Measurements from ENCODE around the gene CLCNKB. TPM values are rescaled to one million over a fixed set of nuclear protein-coding genes. Genes with fewer than 3 reads are reported as not detected.
"Not testable (repeated sequence)": the region's sequence is repeated elsewhere in the genome, so short reads cannot be mapped to it uniquely, and the experiment has no call there.

The CLCNKB gene
- total RNA-seq, 1 donor from 2014 or later: 0.59 TPM

DNA sequence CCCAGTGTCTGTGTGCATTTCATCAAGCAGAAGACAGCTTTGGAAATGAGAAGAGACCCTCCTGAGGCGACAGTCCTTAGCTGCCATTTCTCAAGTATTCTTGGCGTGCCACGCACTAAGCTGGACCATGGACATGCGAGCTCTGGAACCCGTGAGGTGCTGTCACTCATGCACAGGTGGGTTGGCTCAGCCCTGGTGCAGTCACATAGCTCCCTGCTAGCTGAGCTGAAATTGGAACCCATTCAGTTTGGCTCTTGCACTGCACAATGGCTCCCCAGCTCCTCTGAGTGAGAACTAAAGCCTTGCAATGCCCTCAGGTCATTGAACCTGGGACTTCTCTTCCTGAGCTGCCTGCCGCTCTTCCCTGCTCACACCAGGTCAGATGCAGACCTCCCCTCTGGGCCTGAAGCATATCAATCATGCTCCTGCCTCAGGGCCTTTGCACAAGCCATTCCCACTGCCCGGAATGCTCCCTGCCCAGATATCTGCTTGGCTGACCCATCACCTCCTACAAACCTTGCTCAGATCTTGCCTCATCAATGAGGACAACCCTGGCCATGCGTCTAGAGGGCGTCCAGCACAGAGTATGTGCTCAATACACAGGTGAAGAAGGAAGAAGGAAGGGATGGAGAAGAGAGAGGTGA lies 45.8 kb upstream of the CLCNKB start:
- Mint-ChIP-seq H3K27ac (ENCODE audit: unreplicated experiment) (peak overlapping the region; percentile 37), H3K36me3 (ENCODE audit: low read depth, unreplicated experiment) (peaks cover 3% of the 10 kb centered on the region), H3K9me3 (ENCODE audit: unreplicated experiment) (no peaks in the 10 kb centered on the region), H3K4me3 (ENCODE audit: unreplicated experiment) (peak overlapping the region; percentile 53), H3K4me1 (ENCODE audit: unreplicated experiment) (no peaks in the 10 kb centered on the region), H3K27me3 (ENCODE audit: unreplicated experiment) (peaks cover 4% of the 10 kb centered on the region)
- TF ChIP-seq, protein P1, sequence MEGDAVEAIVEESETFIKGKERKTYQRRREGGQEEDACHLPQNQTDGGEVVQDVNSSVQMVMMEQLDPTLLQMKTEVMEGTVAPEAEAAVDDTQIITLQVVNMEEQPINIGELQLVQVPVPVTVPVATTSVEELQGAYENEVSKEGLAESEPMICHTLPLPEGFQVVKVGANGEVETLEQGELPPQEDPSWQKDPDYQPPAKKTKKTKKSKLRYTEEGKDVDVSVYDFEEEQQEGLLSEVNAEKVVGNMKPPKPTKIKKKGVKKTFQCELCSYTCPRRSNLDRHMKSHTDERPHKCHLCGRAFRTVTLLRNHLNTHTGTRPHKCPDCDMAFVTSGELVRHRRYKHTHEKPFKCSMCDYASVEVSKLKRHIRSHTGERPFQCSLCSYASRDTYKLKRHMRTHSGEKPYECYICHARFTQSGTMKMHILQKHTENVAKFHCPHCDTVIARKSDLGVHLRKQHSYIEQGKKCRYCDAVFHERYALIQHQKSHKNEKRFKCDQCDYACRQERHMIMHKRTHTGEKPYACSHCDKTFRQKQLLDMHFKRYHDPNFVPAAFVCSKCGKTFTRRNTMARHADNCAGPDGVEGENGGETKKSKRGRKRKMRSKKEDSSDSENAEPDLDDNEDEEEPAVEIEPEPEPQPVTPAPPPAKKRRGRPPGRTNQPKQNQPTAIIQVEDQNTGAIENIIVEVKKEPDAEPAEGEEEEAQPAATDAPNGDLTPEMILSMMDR (IDR thresholded peaks at IDR 0.05; ENCODE audit: unreplicated experiment): no peak
- no peak for DNase-seq (ENCODE audit: low spot score)

DNA sequence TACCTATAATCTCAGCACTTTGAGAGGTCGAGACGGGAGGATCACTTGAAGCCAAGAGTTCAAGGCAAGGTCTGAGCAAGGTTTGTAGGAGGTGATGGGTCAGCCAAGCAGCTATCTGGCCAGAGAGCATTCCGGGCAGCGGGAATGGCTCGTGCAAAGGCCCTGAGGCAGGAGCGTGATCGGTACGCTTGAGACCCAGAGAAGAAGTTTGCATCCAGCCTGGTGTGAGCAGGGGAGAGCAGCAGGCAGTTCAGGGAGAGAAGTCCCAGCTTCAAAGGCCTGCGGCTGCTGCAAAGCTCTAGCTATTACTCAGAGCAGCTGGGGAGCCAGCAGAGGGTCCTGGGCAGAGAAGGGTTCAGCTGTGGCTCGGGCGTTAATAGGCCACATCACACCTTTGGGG lies 44.7 kb upstream of the CLCNKB start:
- DNase-seq (ENCODE audit: low spot score): no peak
- Mint-ChIP-seq H3K27ac (ENCODE audit: unreplicated experiment) (no peak overlapping the region), H3K4me3 (ENCODE audit: unreplicated experiment) (no peak overlapping the region), H3K27me3 (ENCODE audit: unreplicated experiment) (peaks cover 4% of the 10 kb centered on the region), H3K9me3 (ENCODE audit: unreplicated experiment) (no peaks in the 10 kb centered on the region), H3K36me3 (ENCODE audit: low read depth, unreplicated experiment) (peaks cover 3% of the 10 kb centered on the region), H3K4me1 (ENCODE audit: unreplicated experiment) (no peaks in the 10 kb centered on the region)
- TF ChIP-seq, protein P1 (IDR thresholded peaks at IDR 0.05; ENCODE audit: unreplicated experiment): no peak

DNA sequence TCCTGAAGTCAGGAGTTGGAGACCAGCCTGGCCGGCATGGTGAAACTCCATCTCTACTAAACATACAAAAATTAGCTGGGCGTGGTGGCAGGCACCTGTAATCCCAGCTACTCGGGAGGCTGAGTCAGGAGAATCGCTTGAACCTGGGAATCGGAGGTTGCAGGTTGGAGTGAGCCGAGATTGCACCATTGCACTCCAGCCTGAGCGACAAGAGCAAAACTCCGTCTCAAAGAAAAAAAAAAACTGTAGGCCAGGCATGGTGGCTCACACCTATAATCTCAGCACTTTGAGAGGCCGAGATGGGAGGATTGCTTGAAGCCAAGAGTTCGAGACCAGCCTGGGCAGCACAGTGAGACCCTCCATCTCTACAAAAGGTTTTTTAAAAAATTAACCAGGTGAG lies 42.3 kb upstream of the CLCNKB start:
- H3K27me3 Mint-ChIP-seq (ENCODE audit: unreplicated experiment); H3K4me1 Mint-ChIP-seq (ENCODE audit: unreplicated experiment); H3K4me3 Mint-ChIP-seq (ENCODE audit: unreplicated experiment); H3K9me3 Mint-ChIP-seq (ENCODE audit: unreplicated experiment); H3K27ac Mint-ChIP-seq (ENCODE audit: unreplicated experiment); DNase-seq (ENCODE audit: low spot score); H3K36me3 Mint-ChIP-seq (ENCODE audit: low read depth, unreplicated experiment): not testable (repeated sequence)

DNA sequence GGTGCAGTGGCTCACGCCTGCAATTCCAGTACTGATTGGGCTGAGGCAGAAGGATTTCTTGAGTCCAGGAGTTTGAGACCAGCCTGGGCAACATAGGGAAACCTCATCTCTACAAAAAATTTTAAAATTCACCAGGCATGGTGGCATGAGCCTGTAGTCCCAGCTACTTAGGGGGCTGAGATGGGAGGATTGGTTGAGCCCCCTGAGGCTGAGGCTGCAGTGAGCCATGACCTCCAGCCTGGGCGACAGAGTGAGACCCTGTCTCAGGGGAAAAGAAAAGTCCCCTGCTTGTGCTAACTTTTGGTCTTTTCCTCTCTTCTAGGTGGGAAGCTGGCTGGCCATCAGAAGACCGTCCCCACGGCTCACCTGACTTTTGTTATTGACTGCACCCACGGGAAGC lies 38.0 kb upstream of the CLCNKB start:
- Mint-ChIP-seq H3K27ac (ENCODE audit: unreplicated experiment) (no peak overlapping the region), H3K9me3 (ENCODE audit: unreplicated experiment) (no peaks in the 10 kb centered on the region), H3K4me3 (ENCODE audit: unreplicated experiment) (no peak overlapping the region), H3K27me3 (ENCODE audit: unreplicated experiment) (peaks cover 5% of the 10 kb centered on the region), H3K36me3 (ENCODE audit: low read depth, unreplicated experiment) (no peaks in the 10 kb centered on the region), H3K4me1 (ENCODE audit: unreplicated experiment) (no peaks in the 10 kb centered on the region)
- no peak for DNase-seq (ENCODE audit: low spot score)
- TF ChIP-seq, protein P1 (IDR thresholded peaks at IDR 0.05; ENCODE audit: unreplicated experiment): no peak

DNA sequence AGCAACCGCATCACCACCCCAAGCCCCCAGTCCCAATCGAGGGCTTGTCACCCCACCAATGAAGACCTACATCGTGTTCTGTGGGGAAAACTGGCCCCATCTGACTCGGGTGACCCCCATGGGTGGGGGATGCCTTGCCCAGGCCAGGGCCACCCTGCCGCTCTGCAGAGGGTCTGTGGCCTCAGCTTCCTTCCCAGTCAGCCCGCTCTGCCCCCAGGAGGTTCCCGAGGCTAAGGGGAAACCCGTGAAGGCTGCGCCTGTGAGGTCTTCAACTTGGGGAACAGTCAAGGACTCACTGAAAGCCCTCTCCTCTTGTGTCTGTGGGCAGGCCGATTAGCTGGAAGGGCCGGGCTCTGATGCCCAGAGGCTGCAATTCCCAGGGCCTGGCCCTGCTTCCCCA lies 37.6 kb upstream of the CLCNKB start:
- TF ChIP-seq, protein P1 (IDR thresholded peaks at IDR 0.05; ENCODE audit: unreplicated experiment): no peak
- DNase-seq (ENCODE audit: low spot score): no peak
- H3K27ac Mint-ChIP-seq (ENCODE audit: unreplicated experiment): no peak overlapping the region

More for the DNA sequence above, 37.6 kb upstream of the CLCNKB start:
- Mint-ChIP-seq H3K36me3 (ENCODE audit: low read depth, unreplicated experiment) (no peaks in the 10 kb centered on the region), H3K27me3 (ENCODE audit: unreplicated experiment) (peaks cover 5% of the 10 kb centered on the region), H3K4me3 (ENCODE audit: unreplicated experiment) (no peak overlapping the region), H3K4me1 (ENCODE audit: unreplicated experiment) (no peaks in the 10 kb centered on the region), H3K9me3 (ENCODE audit: unreplicated experiment) (no peaks in the 10 kb centered on the region)

Data from endothelial cell (in vitro differentiated cells).